HuH-7.5 (cell line): Measurements from ENCODE around the gene DLGAP5.

Experiments
- DNase-seq: peaks from one replicate; pipeline ENCODE4 v3.0.0; 2011; ENCODE audit warnings: low spot score

The DLGAP5 gene

GRCh38 chr14:55188686-55189295 is 2.6 kb downstream of the DLGAP5 start:
- no peak for DNase-seq

GRCh38 chr14:55180434-55180833 is 11.0 kb downstream of the DLGAP5 start:
- DNase-seq: no peak

- no peak for DNase-seq
Observed at GRCh38 chr14:55180006-55180405, 11.4 kb downstream of the DLGAP5 start.

GRCh38 chr14:55170526-55170925 is 20.9 kb downstream of the DLGAP5 start:
- DNase-seq: no peak

GRCh38 chr14:55160989-55161388 is 30.4 kb downstream of the DLGAP5 start:
- DNase-seq: no peak

GRCh38 chr14:55158412-55158811 is 33.0 kb downstream of the DLGAP5 start:
- no peak for DNase-seq

- DNase-seq: no peak
Observed at GRCh38 chr14:55157080-55157479, 34.3 kb downstream of the DLGAP5 start.

GRCh38 chr14:55153951-55154350 is 37.4 kb downstream of the DLGAP5 start:
- DNase-seq: no peak

GRCh38 chr14:55152052-55152753 is 39.2 kb downstream of the DLGAP5 start:
- DNase-seq: no peak

GRCh38 chr14:55151601-55152000 is 39.8 kb downstream of the DLGAP5 start:
- DNase-seq: no peak

- DNase-seq: no peak
Observed at GRCh38 chr14:55146425-55146824, 45.0 kb downstream of the DLGAP5 start.

GRCh38 chr14:55142466-55142865 is 48.9 kb downstream of the DLGAP5 start:
- DNase-seq: no peak

- no peak for DNase-seq
Observed at GRCh38 chr14:55141825-55142224, 49.6 kb downstream of the DLGAP5 start.

GRCh38 chr14:55139696-55140509 is 51.5 kb downstream of the DLGAP5 start:
- no peak for DNase-seq

GRCh38 chr14:55139141-55139540 is 52.2 kb downstream of the DLGAP5 start:
- DNase-seq: no peak

GRCh38 chr14:55138091-55138490 is 53.3 kb downstream of the DLGAP5 start:
- DNase-seq: no peak

- DNase-seq: no peak
Observed at GRCh38 chr14:55136885-55137786, 54.2 kb downstream of the DLGAP5 start.

- no peak for DNase-seq
Observed at GRCh38 chr14:55136241-55136640, 55.1 kb downstream of the DLGAP5 start.

- DNase-seq: no peak
Observed at GRCh38 chr14:55133416-55133815, 58.0 kb downstream of the DLGAP5 start.

- DNase-seq: no peak
Observed at GRCh38 chr14:55131370-55132137, 59.8 kb downstream of the DLGAP5 start.

GRCh38 chr14:55130196-55130550 is 61.2 kb downstream of the DLGAP5 start:
- peak; percentile 64 for DNase-seq
